Sigmoid colon (tissue), 7 donors: Measurements from ENCODE around the gene AKR1C1. TPM values are rescaled to one million over a fixed set of nuclear protein-coding genes. Genes with fewer than 3 reads are reported as not detected.
A peak's percentile ranks its signal among the peaks of the same experiment; 100 is the strongest.
"Not testable (repeated sequence)": the region's sequence is repeated elsewhere in the genome, so short reads cannot be mapped to it uniquely, and the experiment has no call there.

ENCODE experiments used
- DNase-seq: peaks from one replicate; pipeline ENCODE4 v3.0.0-alpha.2; 2019
- H3K27ac ChIP-seq, 4 donors: fragments of 200-600 bp; sonication (generic); one replicate each; pipeline ENCODE4 v1.5.1; 2016 to 2019; ENCODE audit warnings: mild to moderate bottlenecking in 1 of 4
- H3K27me3 ChIP-seq, 3 donors: fragments of 200-600 bp; sonication (generic); one replicate each; pipeline ENCODE4 v1.5.1; 2019; ENCODE audit warnings: mild to moderate bottlenecking in 1 of 3
- H3K36me3 ChIP-seq, 4 donors: fragments of 200-600 bp; sonication (generic); one replicate each; pipeline ENCODE4 v1.5.1; 2016 to 2019
- H3K4me1 ChIP-seq, 4 donors: fragments of 200-600 bp; sonication (generic); one replicate each; pipeline ENCODE4 v1.5.1; 2017 to 2019
- H3K4me3 ChIP-seq, 4 donors: fragments of 200-600 bp; sonication (generic); one replicate each; pipeline ENCODE4 v1.5.1; 2017 to 2019; ENCODE audit warnings: mild to moderate bottlenecking in 2 of 4, moderate library complexity in 1 of 4
- H3K9me3 ChIP-seq, 4 donors: fragments of 200-600 bp in 3 of 4; sonication (generic) in 3 of 4; one replicate each; pipeline versions ENCODE4 v1.5.1 to v1.6.1; 2013 to 2019
- EP300 ChIP-seq, 4 donors: sonication (generic); formaldehyde crosslinking; IDR thresholded peaks; one replicate each; pipeline ENCODE4 v1.6.1; 2017; ENCODE audit warnings: antibody characterized with exemption in 4 of 4
- POLR2A ChIP-seq, 2 donors: fragments of 450-650 bp; IDR thresholded peaks; one replicate each; pipeline ENCODE4 v1.6.1; 2016; ENCODE audit warnings: antibody characterized with exemption in 2 of 2, mild to moderate bottlenecking in 2 of 2, moderate library complexity in 2 of 2
- POLR2AphosphoS5 ChIP-seq, 4 donors: sonication (generic); formaldehyde crosslinking; IDR thresholded peaks; one replicate each; pipeline ENCODE4 v1.6.1; 2017; ENCODE audit warnings: antibody characterized with exemption in 4 of 4
- WGBS, 2 donors: extraction: QIAGEN DNeasy Blood & Tissue Kit; methylation state at CpG; one replicate each; pipeline ENCODE4 v1.1.7; 2013; 5-methylcytosine and 5-hydroxymethylcytosine counted together
- intact Hi-C: fragments of 100-400 bp; cut with DNase I; formaldehyde crosslinking; loops from one replicate; pipeline ENCODE4 v1.15.1; 2023
- polyA plus RNA-seq, 3 donors: library from polyadenylated mRNA; stranded (reverse); fragments of 200-250 nt; gene quantifications; one replicate each; pipeline ENCODE4 v1.2.3, GENCODE V29; 2013
- total RNA-seq, 4 donors: library from RNA; depleted of rRNA; stranded (reverse); fragments of >200 nt; gene quantifications; one replicate each; pipeline ENCODE4 v1.1.0, GENCODE V29; 2016
- TF ChIP-seq, protein P1 (sequence below), 4 experiments: fragments of 450-650 bp in 3 of 4; fragments of 200-600 bp in 1 of 4; IDR thresholded peaks; one replicate each; pipeline ENCODE4 v1.5.1; 2016 to 2019; ENCODE audit warnings: antibody characterized with exemption in 4 of 4, mild to moderate bottlenecking in 3 of 4, moderate library complexity in 2 of 4
- donor health status: healthy with polysubstance abuse.
- donor health status: Bipolar disorder and iron deficiency.
- donor health status: healthy.

Gene AKR1C1
- total and polyA plus RNA-seq, 7 donors: 6.0 to 36.7 (median 22.5) TPM

GRCh38 chr10:4939224-4940072, 23.8 kb upstream of the AKR1C1 start:
- no peaks in the 10 kb centered on the region for H3K27me3 ChIP-seq
- 56 to 77% methylated on average over 7 of the region's 7 CpGs for whole genome bisulfite sequencing, 2 donors

DNA sequence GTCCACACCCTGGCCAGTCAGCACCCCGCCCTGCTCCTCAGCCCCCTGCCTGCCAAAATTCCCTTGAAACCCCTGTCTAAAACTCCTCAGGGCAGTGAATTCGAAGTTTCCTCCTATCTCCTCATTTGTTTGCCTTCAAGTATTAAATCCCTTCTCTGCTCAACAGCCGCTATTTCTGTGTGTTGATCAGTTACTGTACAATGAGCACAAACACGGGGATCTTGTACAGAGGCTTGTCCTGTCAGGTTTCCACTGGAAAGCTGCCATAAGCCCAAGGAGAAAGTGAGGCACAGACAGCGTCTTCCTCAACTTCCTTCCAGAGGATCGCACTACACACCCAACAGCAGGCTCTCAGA, 23.2 kb upstream of the AKR1C1 start:
- intact Hi-C loops, H3K4me3 ChIP-seq, H3K9me3 ChIP-seq, H3K27ac ChIP-seq, DNase-seq, H3K36me3 ChIP-seq, H3K27me3 ChIP-seq: not testable (repeated sequence)
- WGBS, 2 donors: 74 to 86% methylated on average over 6 of the region's 6 CpGs
- peaks cover 0 to 34% (median 30%) of the 10 kb centered on the region in 4 donors for H3K4me1 ChIP-seq

More at GRCh38 chr10:4939224-4940072, 23.8 kb upstream of the AKR1C1 start:
- H3K4me1 ChIP-seq: peaks cover 0 to 30% (median 29%) of the 10 kb centered on the region in 4 donors
- H3K4me3 ChIP-seq: no peak overlapping the region
- intact Hi-C loops: no loop called here
- no peaks in the 10 kb centered on the region for H3K36me3 ChIP-seq
- no peak overlapping the region for H3K27ac ChIP-seq
- H3K9me3 ChIP-seq: no peaks in the 10 kb centered on the region
- no peak for DNase-seq
- TF ChIP-seq, protein P1, sequence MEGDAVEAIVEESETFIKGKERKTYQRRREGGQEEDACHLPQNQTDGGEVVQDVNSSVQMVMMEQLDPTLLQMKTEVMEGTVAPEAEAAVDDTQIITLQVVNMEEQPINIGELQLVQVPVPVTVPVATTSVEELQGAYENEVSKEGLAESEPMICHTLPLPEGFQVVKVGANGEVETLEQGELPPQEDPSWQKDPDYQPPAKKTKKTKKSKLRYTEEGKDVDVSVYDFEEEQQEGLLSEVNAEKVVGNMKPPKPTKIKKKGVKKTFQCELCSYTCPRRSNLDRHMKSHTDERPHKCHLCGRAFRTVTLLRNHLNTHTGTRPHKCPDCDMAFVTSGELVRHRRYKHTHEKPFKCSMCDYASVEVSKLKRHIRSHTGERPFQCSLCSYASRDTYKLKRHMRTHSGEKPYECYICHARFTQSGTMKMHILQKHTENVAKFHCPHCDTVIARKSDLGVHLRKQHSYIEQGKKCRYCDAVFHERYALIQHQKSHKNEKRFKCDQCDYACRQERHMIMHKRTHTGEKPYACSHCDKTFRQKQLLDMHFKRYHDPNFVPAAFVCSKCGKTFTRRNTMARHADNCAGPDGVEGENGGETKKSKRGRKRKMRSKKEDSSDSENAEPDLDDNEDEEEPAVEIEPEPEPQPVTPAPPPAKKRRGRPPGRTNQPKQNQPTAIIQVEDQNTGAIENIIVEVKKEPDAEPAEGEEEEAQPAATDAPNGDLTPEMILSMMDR (IDR thresholded peaks at IDR 0.05): no peak
- TF ChIP-seq POLR2AphosphoS5 (IDR thresholded peaks at IDR 0.05) (no peak), POLR2A (IDR thresholded peaks at IDR 0.05) (no peak), EP300 (IDR thresholded peaks at IDR 0.05) (no peak)

GRCh38 chr10:4940909-4941308, 22.3 kb upstream of the AKR1C1 start:
- WGBS, 2 donors: 93 to 95% methylated on average over 2 of the region's 2 CpGs
- DNase-seq, intact Hi-C loops, H3K9me3 ChIP-seq, H3K36me3 ChIP-seq, H3K4me3 ChIP-seq, H3K27me3 ChIP-seq: not testable (repeated sequence)
- peak overlapping the region in 1 of 4 donors; percentile 20 for H3K27ac ChIP-seq
- peaks cover 0 to 34% (median 30%) of the 10 kb centered on the region in 4 donors for H3K4me1 ChIP-seq

GRCh38 chr10:4941540-4942330, 21.5 kb upstream of the AKR1C1 start:
- Histone ChIP-seq H3K4me1 (peaks cover 0 to 35% (median 32%) of the 10 kb centered on the region in 4 donors), H3K9me3 (no peaks in the 10 kb centered on the region), H3K4me3 (no peak overlapping the region), H3K27me3 (no peaks in the 10 kb centered on the region), H3K36me3 (no peaks in the 10 kb centered on the region), H3K27ac (peak overlapping the region in 2 of 4 donors; percentile 53 to 67)
- DNase-seq: no peak
- WGBS, 2 donors: 73 to 82% methylated on average over 5 of the region's 5 CpGs
- intact Hi-C loops: no loop called here
- TF ChIP-seq, protein P1 (IDR thresholded peaks at IDR 0.05): no peak
- no peak for TF ChIP-seq POLR2AphosphoS5 (IDR thresholded peaks at IDR 0.05)
- TF ChIP-seq POLR2A (IDR thresholded peaks at IDR 0.05): no peak
- TF ChIP-seq EP300 (IDR thresholded peaks at IDR 0.05): no peak

- H3K36me3 ChIP-seq, H3K4me3 ChIP-seq, intact Hi-C loops, DNase-seq, H3K27me3 ChIP-seq, H3K9me3 ChIP-seq: not testable (repeated sequence)
- TF ChIP-seq POLR2AphosphoS5 (IDR thresholded peaks at IDR 0.05): peak in 1 of 4 donors; percentile 20
- TF ChIP-seq, protein P1 (IDR thresholded peaks at IDR 0.05): peak in 1 of 4 experiments; percentile 16
- Histone ChIP-seq H3K27ac (peak overlapping the region; percentile 53 to 71 (median 64)), H3K4me1 (peaks cover 0 to 47% (median 44%) of the 10 kb centered on the region in 4 donors)
- 80 to 88% methylated on average over 2 of the region's 2 CpGs for WGBS, 2 donors
Observed at GRCh38 chr10:4942931-4943330, 20.3 kb upstream of the AKR1C1 start.

DNA sequence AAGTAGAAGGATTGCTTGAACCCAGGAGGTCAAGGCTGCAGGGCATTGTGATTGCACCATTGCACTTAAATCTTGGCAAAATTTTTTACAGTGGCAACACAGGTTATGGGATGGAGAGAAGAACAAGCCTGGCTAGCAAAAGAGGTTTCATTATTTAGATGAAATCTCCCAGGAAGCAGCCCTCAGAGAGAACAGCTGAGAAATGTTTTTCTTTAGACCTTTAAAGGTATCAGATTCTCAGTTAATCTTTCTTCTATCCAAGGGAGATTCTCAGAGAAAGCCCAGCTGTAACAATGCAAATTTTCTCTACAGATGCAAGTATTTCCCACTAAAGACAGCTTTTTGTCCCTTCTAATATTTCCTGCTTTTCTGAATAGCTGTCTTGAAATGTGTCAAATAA, 19.8 kb upstream of the AKR1C1 start:
- H3K9me3 ChIP-seq, H3K4me3 ChIP-seq, DNase-seq, H3K27me3 ChIP-seq, H3K36me3 ChIP-seq, intact Hi-C loops: not testable (repeated sequence)
- Histone ChIP-seq H3K27ac (peak overlapping the region; percentile 53 to 71 (median 64)), H3K4me1 (peaks cover 0 to 52% (median 49%) of the 10 kb centered on the region in 4 donors)
